ENCODE data around the gene RBBP8NL.

DNA sequence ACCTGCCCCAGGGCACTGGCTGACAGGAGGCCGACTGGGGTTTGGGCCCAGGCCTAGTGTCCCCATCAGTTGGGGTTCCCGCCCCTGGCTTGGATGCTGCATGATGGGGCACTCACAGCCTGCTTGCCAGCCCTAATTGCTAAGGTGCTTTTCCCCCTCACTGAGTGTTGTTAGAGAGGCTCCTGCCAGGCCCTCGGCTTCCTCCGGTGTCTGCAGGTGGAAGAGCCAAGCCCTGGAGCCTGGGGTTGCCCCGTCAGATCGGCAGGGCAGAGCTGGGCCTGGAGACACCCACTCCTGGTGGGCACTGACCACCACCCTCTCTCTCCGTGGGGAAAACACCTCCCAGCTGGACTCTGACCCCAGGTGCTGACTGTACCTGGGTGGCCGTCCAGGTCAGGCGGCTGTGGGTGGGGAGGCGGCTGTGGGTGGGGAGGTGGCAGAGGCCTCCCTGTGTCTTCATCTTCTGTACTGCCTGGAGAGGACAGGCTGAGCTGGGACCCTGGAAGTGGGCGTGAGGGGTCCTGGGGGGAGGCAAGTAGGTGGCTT, 14.2 kb downstream of the RBBP8NL start:
- TF ChIP-seq, protein P1, sequence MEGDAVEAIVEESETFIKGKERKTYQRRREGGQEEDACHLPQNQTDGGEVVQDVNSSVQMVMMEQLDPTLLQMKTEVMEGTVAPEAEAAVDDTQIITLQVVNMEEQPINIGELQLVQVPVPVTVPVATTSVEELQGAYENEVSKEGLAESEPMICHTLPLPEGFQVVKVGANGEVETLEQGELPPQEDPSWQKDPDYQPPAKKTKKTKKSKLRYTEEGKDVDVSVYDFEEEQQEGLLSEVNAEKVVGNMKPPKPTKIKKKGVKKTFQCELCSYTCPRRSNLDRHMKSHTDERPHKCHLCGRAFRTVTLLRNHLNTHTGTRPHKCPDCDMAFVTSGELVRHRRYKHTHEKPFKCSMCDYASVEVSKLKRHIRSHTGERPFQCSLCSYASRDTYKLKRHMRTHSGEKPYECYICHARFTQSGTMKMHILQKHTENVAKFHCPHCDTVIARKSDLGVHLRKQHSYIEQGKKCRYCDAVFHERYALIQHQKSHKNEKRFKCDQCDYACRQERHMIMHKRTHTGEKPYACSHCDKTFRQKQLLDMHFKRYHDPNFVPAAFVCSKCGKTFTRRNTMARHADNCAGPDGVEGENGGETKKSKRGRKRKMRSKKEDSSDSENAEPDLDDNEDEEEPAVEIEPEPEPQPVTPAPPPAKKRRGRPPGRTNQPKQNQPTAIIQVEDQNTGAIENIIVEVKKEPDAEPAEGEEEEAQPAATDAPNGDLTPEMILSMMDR (conservative IDR thresholded peaks at IDR 0.05; ENCODE audit: low read length) = no peak
- no peak for TF ChIP-seq EZH2phosphoT487 (IDR thresholded peaks at IDR 0.05; ENCODE audit: borderline replicate concordance)
